ENCODE data around the gene BTBD17.

GRCh38 chr17:74369221-74369620 is 7.6 kb upstream of the BTBD17 start:
- TF ChIP-seq, protein P1, sequence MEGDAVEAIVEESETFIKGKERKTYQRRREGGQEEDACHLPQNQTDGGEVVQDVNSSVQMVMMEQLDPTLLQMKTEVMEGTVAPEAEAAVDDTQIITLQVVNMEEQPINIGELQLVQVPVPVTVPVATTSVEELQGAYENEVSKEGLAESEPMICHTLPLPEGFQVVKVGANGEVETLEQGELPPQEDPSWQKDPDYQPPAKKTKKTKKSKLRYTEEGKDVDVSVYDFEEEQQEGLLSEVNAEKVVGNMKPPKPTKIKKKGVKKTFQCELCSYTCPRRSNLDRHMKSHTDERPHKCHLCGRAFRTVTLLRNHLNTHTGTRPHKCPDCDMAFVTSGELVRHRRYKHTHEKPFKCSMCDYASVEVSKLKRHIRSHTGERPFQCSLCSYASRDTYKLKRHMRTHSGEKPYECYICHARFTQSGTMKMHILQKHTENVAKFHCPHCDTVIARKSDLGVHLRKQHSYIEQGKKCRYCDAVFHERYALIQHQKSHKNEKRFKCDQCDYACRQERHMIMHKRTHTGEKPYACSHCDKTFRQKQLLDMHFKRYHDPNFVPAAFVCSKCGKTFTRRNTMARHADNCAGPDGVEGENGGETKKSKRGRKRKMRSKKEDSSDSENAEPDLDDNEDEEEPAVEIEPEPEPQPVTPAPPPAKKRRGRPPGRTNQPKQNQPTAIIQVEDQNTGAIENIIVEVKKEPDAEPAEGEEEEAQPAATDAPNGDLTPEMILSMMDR (IDR thresholded peaks at IDR 0.05), result no peak
- TF ChIP-seq EP300 (IDR thresholded peaks at IDR 0.05) (no peak), POLR2AphosphoS5 (IDR thresholded peaks at IDR 0.05) (no peak), POLR2A (IDR thresholded peaks at IDR 0.05) (no peak)
